ENCODE data around the gene B3GNT3. TPM values are rescaled to one million over a fixed set of nuclear protein-coding genes. Genes with fewer than 3 reads are reported as not detected.

The B3GNT3 gene
- total RNA-seq, 2 donors from 2014 or later: 2.0 to 6.0 TPM

DNA sequence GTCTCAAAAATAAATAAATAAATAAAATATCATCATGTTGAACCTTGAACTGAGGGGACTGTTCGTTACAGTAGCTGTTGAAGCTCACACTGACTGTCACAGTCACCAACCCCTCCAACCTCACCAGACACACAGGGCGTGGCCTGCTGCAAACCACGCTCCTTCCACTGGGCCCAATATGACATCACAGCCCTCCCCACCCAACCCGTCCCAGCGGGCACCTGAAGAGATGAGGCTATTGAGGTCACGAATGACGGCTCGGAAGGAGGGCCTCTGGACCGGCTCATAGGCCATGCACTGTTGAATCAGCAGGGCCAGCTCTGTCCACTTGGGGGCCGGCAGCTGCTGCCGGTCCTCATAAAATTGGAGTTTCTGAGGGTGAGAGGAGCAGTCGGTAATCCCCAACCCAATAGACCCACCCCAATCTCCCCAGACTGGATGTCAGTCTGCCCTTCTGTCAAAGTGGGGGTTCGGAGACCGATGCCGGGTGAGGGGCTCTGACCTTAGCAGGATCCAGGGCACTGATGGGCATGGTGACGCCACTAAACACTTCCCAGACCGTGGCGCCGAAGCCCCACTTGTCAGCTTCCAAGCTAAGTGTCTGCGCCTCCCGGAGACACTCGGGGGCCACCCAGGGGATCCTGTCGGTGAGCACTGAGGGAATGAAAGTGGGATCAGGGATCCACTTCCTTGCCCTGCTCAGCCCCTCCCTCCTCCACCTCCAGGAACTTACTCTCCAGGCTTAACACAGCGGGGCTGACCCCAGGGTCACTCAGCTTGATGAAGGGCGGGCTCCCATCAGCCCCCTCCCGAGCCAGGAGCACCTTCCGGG, 39.6 kb downstream of the B3GNT3 start:
- 66 to 72% methylated on average over 6 to 26 of the region's 27 CpGs for WGBS, 2 donors
- Histone ChIP-seq H3K36me3 (replicated peaks in 1 of 2; ENCODE audit: insufficient read depth in 1 of 2, low read depth in 2 of 2) (no peaks in the 10 kb centered on the region), H3K27me3 (peaks cover 0 to 8% of the 10 kb centered on the region in 2 donors), H3K4me3 (no peak overlapping the region), H3K4me1 (peaks cover 16% of the 10 kb centered on the region), H3K9me3 (no peaks in the 10 kb centered on the region), H3K27ac (no peak overlapping the region)
- DNase-seq (no peak), ATAC-seq (no peak)
- intact Hi-C loops (cut with DNase I): no loop called here
- TF ChIP-seq CTCF (IDR thresholded peaks at IDR 0.05) (no peak), POLR2A (IDR thresholded peaks at IDR 0.05) (no peak)

GRCh38 chr19:17835182-17836006, 40.5 kb downstream of the B3GNT3 start:
- H3K4me3 ChIP-seq: no peak overlapping the region
- peaks cover 0 to 8% of the 10 kb centered on the region in 2 donors for H3K27me3 ChIP-seq
- H3K36me3 ChIP-seq (replicated peaks in 1 of 2; ENCODE audit: insufficient read depth in 1 of 2, low read depth in 2 of 2): no peaks in the 10 kb centered on the region
- H3K9me3 ChIP-seq: no peaks in the 10 kb centered on the region
- no peak overlapping the region for H3K27ac ChIP-seq
- WGBS, 2 donors: 51 to 64% methylated on average over 7 to 8 of the region's 8 CpGs
- intact Hi-C loops (cut with DNase I): no loop called here
- ATAC-seq (no peak), DNase-seq (no peak)
- H3K4me1 ChIP-seq: peaks cover 10% of the 10 kb centered on the region
- TF ChIP-seq POLR2A (IDR thresholded peaks at IDR 0.05) (no peak), CTCF (IDR thresholded peaks at IDR 0.05) (no peak)

DNA sequence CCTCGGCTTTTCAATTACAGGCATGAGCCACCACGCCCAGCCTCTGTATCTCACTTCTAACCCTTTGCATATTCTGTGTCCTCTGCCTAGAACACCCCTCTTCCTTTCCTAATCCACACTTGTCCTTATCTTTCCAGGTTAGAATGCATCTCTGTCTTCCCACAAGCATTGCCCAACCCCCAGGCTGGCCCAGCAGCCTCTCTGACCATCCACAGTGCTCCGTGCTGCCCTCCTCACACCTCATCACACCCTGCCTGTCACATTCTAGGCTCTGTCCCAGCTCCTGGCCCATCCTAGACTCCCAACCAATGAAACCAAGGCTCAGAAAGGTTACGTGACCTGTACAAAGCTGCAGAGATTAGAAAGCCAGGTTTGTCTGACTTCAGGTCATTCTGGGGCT, 41.6 kb downstream of the B3GNT3 start:
- Histone ChIP-seq H3K27ac (no peak overlapping the region), H3K4me1 (peaks cover 7% of the 10 kb centered on the region), H3K4me3 (no peak overlapping the region), H3K27me3 (peaks cover 0 to 6% of the 10 kb centered on the region in 2 donors), H3K36me3 (replicated peaks in 1 of 2; ENCODE audit: insufficient read depth in 1 of 2, low read depth in 2 of 2) (no peaks in the 10 kb centered on the region), H3K9me3 (no peaks in the 10 kb centered on the region)
- WGBS, 2 donors: 49 to 52% methylated on average over 4 of the region's 4 CpGs
- ATAC-seq: no peak
- intact Hi-C loops (cut with DNase I): no loop called here
- no peak for TF ChIP-seq CTCF (IDR thresholded peaks at IDR 0.05)
- TF ChIP-seq POLR2A (IDR thresholded peaks at IDR 0.05): no peak
- DNase-seq: no peak

- no peaks in the 10 kb centered on the region for H3K9me3 ChIP-seq
- peaks cover 15% of the 10 kb centered on the region for H3K4me1 ChIP-seq
- 78 to 81% methylated on average over 4 to 7 of the region's 7 CpGs for WGBS, 2 donors
- no peak overlapping the region for H3K27ac ChIP-seq
- no peak for DNase-seq
- no peak overlapping the region for H3K4me3 ChIP-seq
- ATAC-seq: no peak
- TF ChIP-seq CTCF (IDR thresholded peaks at IDR 0.05): no peak
- no peak for TF ChIP-seq POLR2A (IDR thresholded peaks at IDR 0.05)
- no peaks in the 10 kb centered on the region for H3K36me3 ChIP-seq (replicated peaks in 1 of 2; ENCODE audit: insufficient read depth in 1 of 2, low read depth in 2 of 2)
- peaks cover 0 to 4% of the 10 kb centered on the region in 2 donors for H3K27me3 ChIP-seq
- intact Hi-C loops (cut with DNase I): no loop called here
Observed at GRCh38 chr19:17837972-17838371, 43.0 kb downstream of the B3GNT3 start.
